GM12875 (cell line): ENCODE data around the gene FZD4.
"Not testable (repeated sequence)": the region's sequence is repeated elsewhere in the genome, so short reads cannot be mapped to it uniquely, and the experiment has no call there.

Experiments
- H3K4me3 ChIP-seq: one replicate; pipeline ENCODE4 v1.5.1; 2011; ENCODE audit warnings: low read depth, low read length, control low read depth
- TF ChIP-seq, protein P1 (sequence below): IDR thresholded peaks from 2 replicates; pipeline ENCODE4 v1.5.1; 2011; ENCODE audit warnings: low read depth, mild to moderate bottlenecking, control low read depth, inconsistent platforms, low read length, moderate library complexity, borderline replicate concordance; ENCODE audit not compliant: insufficient read depth

FZD4 gene

DNA sequence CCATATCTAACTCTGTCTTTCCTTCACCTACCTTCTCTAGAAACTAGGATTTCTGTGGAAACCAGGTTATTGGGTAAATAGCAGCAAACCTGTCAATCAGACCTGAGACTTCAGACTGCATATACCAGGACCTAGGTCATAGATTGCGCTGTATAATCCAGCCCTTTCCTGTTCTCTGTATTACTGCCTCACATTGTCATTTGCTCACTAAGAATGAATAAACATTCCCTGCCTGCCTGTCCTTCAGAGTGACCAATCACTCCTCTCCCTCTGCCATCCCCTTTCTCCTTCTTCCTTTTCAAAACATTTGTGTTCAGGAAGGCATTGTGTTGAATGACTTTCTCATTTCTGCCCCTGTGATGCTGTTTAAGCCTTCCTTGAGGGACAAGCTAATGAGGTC is 14.1 kb upstream of the FZD4 start:
- TF ChIP-seq, protein P1, sequence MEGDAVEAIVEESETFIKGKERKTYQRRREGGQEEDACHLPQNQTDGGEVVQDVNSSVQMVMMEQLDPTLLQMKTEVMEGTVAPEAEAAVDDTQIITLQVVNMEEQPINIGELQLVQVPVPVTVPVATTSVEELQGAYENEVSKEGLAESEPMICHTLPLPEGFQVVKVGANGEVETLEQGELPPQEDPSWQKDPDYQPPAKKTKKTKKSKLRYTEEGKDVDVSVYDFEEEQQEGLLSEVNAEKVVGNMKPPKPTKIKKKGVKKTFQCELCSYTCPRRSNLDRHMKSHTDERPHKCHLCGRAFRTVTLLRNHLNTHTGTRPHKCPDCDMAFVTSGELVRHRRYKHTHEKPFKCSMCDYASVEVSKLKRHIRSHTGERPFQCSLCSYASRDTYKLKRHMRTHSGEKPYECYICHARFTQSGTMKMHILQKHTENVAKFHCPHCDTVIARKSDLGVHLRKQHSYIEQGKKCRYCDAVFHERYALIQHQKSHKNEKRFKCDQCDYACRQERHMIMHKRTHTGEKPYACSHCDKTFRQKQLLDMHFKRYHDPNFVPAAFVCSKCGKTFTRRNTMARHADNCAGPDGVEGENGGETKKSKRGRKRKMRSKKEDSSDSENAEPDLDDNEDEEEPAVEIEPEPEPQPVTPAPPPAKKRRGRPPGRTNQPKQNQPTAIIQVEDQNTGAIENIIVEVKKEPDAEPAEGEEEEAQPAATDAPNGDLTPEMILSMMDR: no peak
- H3K4me3 ChIP-seq: no peak overlapping the region

DNA sequence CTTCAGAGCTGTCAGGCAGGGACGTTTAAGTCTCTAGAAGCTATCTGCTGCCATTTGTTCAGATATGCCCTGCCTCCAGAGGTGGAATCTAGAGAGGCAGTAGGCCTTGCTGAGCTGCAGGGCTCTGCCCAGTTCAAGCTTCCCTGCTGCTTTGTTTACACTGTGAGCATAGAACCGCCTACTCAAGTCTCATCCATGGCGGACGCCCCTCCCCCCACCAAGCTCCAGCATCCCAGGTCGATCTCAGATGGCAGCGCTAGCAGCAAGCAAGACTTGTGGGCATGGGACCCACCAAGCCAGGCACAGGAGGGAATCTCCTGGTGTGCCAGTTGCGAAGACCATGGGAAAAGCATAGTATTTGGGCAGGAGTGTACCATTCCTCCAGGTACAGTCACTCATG is 12.4 kb upstream of the FZD4 start:
- not testable (repeated sequence) for H3K4me3 ChIP-seq

DNA sequence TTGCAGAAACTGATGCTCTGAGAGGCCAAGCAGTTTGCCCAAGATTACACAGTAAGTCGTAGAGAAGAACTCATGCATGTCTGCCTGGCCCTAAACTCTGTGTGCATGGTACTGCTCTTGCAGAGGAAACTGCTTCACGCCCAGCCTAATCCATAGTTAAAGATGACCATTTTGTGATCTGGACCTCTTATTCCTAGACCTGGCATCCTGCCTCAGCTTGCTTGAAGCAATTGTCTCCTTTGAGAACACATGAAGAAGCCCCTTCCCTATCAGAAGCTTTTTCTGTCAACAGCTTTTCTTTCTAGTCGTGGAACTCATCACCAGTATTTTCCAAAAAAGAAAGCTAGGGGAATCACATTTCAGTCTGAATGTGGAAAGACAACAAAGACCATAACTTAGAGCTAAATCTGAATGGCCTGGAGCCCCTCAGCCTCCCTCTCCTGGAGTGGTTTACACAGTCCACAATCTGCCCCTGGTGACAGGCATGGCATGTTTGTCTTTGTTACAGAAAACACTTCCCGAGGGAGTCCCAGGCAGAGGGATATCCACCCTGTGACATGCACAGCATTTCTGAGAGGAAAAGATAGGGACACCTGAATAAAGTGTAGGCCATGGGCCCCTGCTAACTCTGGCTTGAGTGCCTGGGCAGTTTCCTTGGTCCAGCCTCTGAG is 2.9 kb upstream of the FZD4 start:
- TF ChIP-seq, protein P1: no peak
- no peak overlapping the region for H3K4me3 ChIP-seq

DNA sequence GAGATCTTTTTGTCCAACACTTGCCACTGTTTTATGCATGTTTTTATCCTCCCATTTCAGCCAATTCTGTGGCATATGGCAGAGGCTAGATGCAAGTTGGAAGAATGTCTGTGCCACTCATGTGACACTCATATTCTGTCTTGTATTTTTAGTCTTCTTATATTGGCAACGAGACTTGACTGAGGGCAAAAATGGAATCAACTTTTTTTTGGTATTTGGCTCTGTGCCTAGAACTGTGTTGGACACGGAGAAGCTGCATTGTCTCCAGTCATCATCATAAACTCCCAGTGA is 1.7 kb upstream of the FZD4 start:
- no peak overlapping the region for H3K4me3 ChIP-seq
- TF ChIP-seq, protein P1: no peak

DNA sequence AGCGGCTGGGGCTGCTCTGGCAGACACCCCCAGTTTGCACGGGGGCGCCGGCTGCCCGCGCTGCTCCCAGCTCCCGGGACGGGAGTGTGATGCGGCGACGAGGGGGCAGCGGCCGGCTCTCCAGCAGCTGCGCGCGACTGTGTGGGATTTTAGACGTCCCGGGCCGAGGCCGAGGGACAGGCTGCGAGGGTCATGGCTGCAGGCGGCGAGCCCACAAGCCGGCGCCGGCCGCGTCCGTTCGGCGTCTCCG is 159 bp downstream of the FZD4 start:
- H3K4me3 ChIP-seq: peak overlapping the region; percentile 35
- TF ChIP-seq, protein P1: no peak

DNA sequence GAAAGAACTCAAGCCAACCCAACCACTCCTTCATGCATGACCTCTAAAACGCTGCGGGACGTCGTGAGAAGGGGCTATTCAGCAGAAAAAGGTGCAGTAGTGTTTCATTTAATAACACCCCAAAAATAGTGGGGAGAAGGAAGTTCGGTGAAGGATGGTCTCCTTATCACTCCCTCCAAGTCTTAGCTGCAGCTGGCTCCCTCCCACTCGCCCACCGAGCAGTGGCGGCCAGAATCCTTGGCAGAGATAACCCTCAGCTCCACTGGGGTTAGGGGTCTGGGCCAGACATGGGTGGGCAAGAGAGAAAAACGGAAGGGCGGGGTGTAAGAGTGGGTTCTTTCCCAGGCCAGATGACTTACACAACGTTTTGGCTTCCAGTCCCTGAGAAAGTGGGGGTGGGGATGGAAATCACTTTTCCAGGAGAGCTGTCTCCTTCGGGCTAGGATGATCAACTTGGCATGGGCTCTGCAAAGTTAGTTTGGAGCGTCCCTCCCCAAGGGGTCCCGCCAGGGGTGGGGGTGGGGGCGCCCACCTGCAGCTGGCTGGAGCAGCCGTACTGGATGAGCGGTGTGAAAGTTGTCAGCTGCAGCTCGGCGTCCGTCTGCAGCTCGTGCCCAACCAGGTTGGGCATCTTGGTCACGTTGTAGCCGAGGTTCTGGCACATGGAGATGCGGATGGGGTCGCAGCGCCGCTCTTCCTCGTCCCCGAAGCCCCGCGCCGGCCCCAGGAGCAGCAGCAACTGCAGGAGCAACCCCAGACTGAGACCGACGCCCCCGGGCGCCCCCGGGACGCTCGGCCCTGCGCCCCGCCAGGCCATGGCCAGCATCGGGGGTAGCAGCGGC is 705 bp downstream of the FZD4 start:
- TF ChIP-seq, protein P1: no peak
- H3K4me3 ChIP-seq: peak overlapping the region; percentile 35

DNA sequence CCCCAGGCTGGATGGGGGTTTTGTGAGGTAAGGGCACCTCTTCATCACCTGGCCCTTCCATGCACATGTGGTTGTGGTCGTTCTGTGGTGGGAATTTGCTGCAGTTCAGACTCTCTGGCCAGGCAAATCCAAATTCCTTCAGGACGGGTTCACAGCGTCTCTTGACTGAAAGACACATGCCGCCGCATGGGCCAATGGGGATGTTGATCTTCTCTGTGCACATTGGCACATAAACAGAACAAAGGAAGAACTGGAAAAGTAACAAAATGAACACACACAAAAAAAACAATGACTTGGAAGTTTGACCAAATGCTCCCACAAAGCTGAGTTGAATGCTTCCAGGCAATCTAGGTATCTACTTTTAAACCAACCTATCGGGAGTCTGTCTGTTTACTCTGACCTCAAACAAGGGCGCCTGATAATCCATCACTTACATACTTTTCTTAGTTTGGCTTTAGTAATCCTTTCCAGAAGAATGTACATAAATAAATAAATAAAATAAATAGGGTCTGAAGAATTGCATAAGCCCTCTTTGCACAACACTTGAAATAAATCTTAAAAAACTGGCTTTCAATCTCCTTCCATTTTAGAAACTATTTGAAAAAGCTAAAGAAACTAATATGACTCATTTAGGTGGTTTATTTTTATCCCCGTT is 2.8 kb downstream of the FZD4 start:
- TF ChIP-seq, protein P1: no peak
- H3K4me3 ChIP-seq: no peak overlapping the region
